ENCODE data around the gene CDK12.

The CDK12 gene

DNA sequence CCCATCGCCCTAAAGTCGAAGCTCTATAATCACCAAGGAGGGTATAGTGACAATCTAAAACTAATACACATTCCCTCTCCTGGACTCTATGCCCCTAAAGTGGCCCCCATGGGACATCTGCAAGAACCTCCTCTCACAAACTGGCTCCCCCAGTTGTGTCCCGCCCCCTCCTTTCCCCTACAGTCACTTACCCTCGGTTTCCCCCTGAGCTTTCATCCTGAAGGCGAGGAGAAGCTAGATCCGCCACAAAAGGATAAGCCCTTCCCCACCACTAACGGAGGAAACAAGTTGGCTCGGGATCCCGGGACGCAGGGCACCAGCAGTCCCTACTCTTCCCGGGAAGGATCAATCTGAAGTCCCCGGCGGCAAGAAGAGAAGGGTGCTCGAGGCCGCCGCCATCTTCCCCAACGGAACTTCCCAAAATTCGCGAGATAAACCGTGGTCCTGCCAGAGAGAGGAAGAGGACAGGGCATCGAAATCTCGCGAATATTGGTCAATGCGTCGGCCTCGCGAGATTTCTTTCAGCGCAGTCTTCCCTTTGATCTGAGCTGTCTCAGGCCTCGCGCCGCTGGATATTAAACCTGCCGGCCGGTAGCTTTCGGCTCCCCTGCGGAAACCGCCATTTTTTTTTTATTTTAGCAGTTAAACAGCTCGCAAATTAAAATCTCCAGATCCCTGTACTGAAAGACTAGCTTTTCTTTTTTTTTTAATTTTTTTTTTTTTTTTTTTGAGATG, 10.3 kb upstream of the CDK12 start, which contains the start of gene MED1:
MED1 (minus strand) TSS at position 417 of the 735 bp plus-strand sequence; CDS start at position 216, 201 bp downstream.
- no peaks in the 10 kb centered on the region for H3K9me2 ChIP-seq (replicated peaks; ENCODE audit: low read depth, low read length)
- H3K27me3 ChIP-seq (ENCODE audit: insufficient read depth, low read length, poor library complexity, severe bottlenecking): no peaks in the 10 kb centered on the region
- peak within 1 kb of the TSS; percentile 94 for H2AFZ ChIP-seq (ENCODE audit: low read length)
- peak within 1 kb of the TSS; percentile 95 for H3K9ac ChIP-seq (ENCODE audit: low read depth, low read length, poor library complexity, severe bottlenecking)
- H3F3A ChIP-seq (ENCODE audit: low read depth): peaks cover 4% of the 10 kb centered on the region; the same call in 1 of the 2 replicates
- peak within 1 kb of the TSS; percentile 99 for H3K4me3 ChIP-seq (ENCODE audit: low read length, poor library complexity, severe bottlenecking)
- no peaks in the 10 kb centered on the region for H3K9me3 ChIP-seq (ENCODE audit: insufficient read depth, low read depth, low read length)
- peak within 1 kb of the TSS; percentile 98 for H3K4me2 ChIP-seq (ENCODE audit: low read depth, low read length, poor library complexity, severe bottlenecking)
- peaks cover 25% of the 10 kb centered on the region for H4K20me1 ChIP-seq (ENCODE audit: insufficient read depth, low read length, poor library complexity, severe bottlenecking)
- peaks cover 25% of the 10 kb centered on the region for H3K4me1 ChIP-seq (ENCODE audit: insufficient read depth, low read length, poor library complexity, severe bottlenecking)
- no peak for TF ChIP-seq EZH2phosphoT487 (IDR thresholded peaks at IDR 0.05; ENCODE audit: borderline replicate concordance)
- TF ChIP-seq, protein P1, sequence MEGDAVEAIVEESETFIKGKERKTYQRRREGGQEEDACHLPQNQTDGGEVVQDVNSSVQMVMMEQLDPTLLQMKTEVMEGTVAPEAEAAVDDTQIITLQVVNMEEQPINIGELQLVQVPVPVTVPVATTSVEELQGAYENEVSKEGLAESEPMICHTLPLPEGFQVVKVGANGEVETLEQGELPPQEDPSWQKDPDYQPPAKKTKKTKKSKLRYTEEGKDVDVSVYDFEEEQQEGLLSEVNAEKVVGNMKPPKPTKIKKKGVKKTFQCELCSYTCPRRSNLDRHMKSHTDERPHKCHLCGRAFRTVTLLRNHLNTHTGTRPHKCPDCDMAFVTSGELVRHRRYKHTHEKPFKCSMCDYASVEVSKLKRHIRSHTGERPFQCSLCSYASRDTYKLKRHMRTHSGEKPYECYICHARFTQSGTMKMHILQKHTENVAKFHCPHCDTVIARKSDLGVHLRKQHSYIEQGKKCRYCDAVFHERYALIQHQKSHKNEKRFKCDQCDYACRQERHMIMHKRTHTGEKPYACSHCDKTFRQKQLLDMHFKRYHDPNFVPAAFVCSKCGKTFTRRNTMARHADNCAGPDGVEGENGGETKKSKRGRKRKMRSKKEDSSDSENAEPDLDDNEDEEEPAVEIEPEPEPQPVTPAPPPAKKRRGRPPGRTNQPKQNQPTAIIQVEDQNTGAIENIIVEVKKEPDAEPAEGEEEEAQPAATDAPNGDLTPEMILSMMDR (conservative IDR thresholded peaks at IDR 0.05; ENCODE audit: low read length): no peak
- H3K79me2 ChIP-seq (ENCODE audit: insufficient read depth, low read length): peaks cover 56% of the 10 kb centered on the region
- peaks cover 8% of the 10 kb centered on the region; the same call in 1 of the 2 replicates for H3K36me3 ChIP-seq (ENCODE audit: insufficient read depth, low read length)

DNA sequence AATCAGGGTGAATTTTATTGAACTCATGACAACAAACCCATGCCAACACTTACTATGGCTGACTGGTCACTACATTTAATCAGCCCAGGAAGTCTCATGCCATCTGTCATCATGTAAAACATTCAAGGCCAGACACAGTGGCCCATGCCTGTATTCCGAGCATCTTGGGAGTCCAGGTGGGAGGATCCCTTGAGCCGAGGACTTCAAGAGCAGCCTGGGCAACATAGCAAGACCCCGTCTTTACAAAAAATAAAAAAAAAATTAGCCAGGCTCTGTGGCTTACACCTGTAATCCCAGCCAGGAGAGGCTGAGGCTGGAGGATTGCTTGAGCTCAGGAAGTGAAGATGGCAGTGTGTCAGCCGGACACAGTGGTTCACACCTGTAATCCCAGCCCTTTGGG, 5.4 kb upstream of the CDK12 start:
- TF ChIP-seq, protein P1 (conservative IDR thresholded peaks at IDR 0.05; ENCODE audit: low read length): no peak
- TF ChIP-seq EZH2phosphoT487 (IDR thresholded peaks at IDR 0.05; ENCODE audit: borderline replicate concordance): no peak
- Histone ChIP-seq H4K20me1 (ENCODE audit: insufficient read depth, low read length, poor library complexity, severe bottlenecking) (no peaks in the 10 kb centered on the region), H3K9ac (ENCODE audit: low read depth, low read length, poor library complexity, severe bottlenecking) (no peak overlapping the region), H3K9me3 (ENCODE audit: insufficient read depth, low read depth, low read length) (no peaks in the 10 kb centered on the region), H3K79me2 (ENCODE audit: insufficient read depth, low read length) (peaks cover 11% of the 10 kb centered on the region), H3K36me3 (ENCODE audit: insufficient read depth, low read length) (no peaks in the 10 kb centered on the region), H3F3A (ENCODE audit: low read depth) (peaks cover 4% of the 10 kb centered on the region; the same call in 1 of the 2 replicates), H3K4me1 (ENCODE audit: insufficient read depth, low read length, poor library complexity, severe bottlenecking) (peaks cover 8% of the 10 kb centered on the region), H3K27me3 (ENCODE audit: insufficient read depth, low read length, poor library complexity, severe bottlenecking) (no peaks in the 10 kb centered on the region), H3K4me3 (ENCODE audit: low read length, poor library complexity, severe bottlenecking) (no peak overlapping the region), H2AFZ (ENCODE audit: low read length) (no peak overlapping the region), H3K4me2 (ENCODE audit: low read depth, low read length, poor library complexity, severe bottlenecking) (no peak overlapping the region), H3K9me2 (replicated peaks; ENCODE audit: low read depth, low read length) (no peaks in the 10 kb centered on the region)

DNA sequence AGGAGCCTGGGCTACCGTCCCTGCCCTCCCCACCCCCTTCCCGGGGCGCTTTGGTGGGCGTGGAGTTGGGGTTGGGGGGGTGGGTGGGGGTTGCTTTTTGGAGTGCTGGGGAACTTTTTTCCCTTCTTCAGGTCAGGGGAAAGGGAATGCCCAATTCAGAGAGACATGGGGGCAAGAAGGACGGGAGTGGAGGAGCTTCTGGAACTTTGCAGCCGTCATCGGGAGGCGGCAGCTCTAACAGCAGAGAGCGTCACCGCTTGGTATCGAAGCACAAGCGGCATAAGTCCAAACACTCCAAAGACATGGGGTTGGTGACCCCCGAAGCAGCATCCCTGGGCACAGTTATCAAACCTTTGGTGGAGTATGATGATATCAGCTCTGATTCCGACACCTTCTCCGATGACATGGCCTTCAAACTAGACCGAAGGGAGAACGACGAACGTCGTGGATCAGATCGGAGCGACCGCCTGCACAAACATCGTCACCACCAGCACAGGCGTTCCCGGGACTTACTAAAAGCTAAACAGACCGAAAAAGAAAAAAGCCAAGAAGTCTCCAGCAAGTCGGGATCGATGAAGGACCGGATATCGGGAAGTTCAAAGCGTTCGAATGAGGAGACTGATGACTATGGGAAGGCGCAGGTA, 762 bp downstream of the CDK12 start:
- H3K4me3 ChIP-seq (ENCODE audit: low read length, poor library complexity, severe bottlenecking): peak overlapping the region; percentile 95
- peaks cover 57% of the 10 kb centered on the region for H3K79me2 ChIP-seq (ENCODE audit: insufficient read depth, low read length)
- H3K36me3 ChIP-seq (ENCODE audit: insufficient read depth, low read length): no peaks in the 10 kb centered on the region
- H3K9ac ChIP-seq (ENCODE audit: low read depth, low read length, poor library complexity, severe bottlenecking): peak overlapping the region; percentile 96
- H3K9me3 ChIP-seq (ENCODE audit: insufficient read depth, low read depth, low read length): no peaks in the 10 kb centered on the region
- H3K4me1 ChIP-seq (ENCODE audit: insufficient read depth, low read length, poor library complexity, severe bottlenecking): peaks cover 22% of the 10 kb centered on the region
- H2AFZ ChIP-seq (ENCODE audit: low read length): no peak overlapping the region
- H3K27me3 ChIP-seq (ENCODE audit: insufficient read depth, low read length, poor library complexity, severe bottlenecking): no peaks in the 10 kb centered on the region
- H3K9me2 ChIP-seq (replicated peaks; ENCODE audit: low read depth, low read length): no peaks in the 10 kb centered on the region
- H3K4me2 ChIP-seq (ENCODE audit: low read depth, low read length, poor library complexity, severe bottlenecking): peak overlapping the region; percentile 97
- H3F3A ChIP-seq (ENCODE audit: low read depth): peaks cover 3% of the 10 kb centered on the region; the same call in 1 of the 2 replicates
- no peak for TF ChIP-seq EZH2phosphoT487 (IDR thresholded peaks at IDR 0.05; ENCODE audit: borderline replicate concordance)
- TF ChIP-seq, protein P1 (conservative IDR thresholded peaks at IDR 0.05; ENCODE audit: low read length): no peak
- peaks cover 48% of the 10 kb centered on the region for H4K20me1 ChIP-seq (ENCODE audit: insufficient read depth, low read length, poor library complexity, severe bottlenecking)
